MCF 10A (cell line): Measurements from ENCODE around the gene L2HGDH. TPM values are rescaled to one million over a fixed set of nuclear protein-coding genes. Genes with fewer than 3 reads are reported as not detected.

Experiments
- BruUV-seq: library from RNA; stranded (reverse); fragments of 400-500 nt; replicated peaks from 2 replicates; lab custom pipeline; 2021; lab: Mats Ljungman, UMichigan
- CTCF ChIA-PET: fragments of 300-600 bp; sonication (Branson Sonifier 250); formaldehyde crosslinking; extraction: SDS; loops from one replicate; lab custom pipeline; 2021; ENCODE audit warnings: antibody characterized with exemption, inconsistent platforms; lab: Yijun Ruan, JAX
- POLR2A ChIA-PET: fragments of 300-600, 350-650 bp; sonication (Branson Sonifier 250); formaldehyde crosslinking; extraction: SDS; loops from one replicate; lab custom pipeline; 2020; ENCODE audit warnings: antibody characterized with exemption, inconsistent platforms; lab: Yijun Ruan, JAX
- DNase-seq: peaks from one replicate; pipeline ENCODE4 v3.0.0-alpha.2; 2018; ENCODE audit not compliant: unreplicated experiment
- H3K27ac Mint-ChIP-seq: one replicate; pipeline ENCODE4 v1.8.0; 2022; ENCODE audit warnings: mild to moderate bottlenecking, low read depth, mixed read lengths; ENCODE audit not compliant: unreplicated experiment
- H3K27me3 Mint-ChIP-seq: one replicate; pipeline ENCODE4 v1.8.0; 2022; ENCODE audit warnings: mixed read lengths; ENCODE audit not compliant: insufficient read depth, unreplicated experiment
- H3K36me3 Mint-ChIP-seq: one replicate; pipeline ENCODE4 v1.8.0; 2022; ENCODE audit warnings: mild to moderate bottlenecking, moderate library complexity, mixed read lengths; ENCODE audit not compliant: insufficient read depth, unreplicated experiment
- H3K4me1 Mint-ChIP-seq: one replicate; pipeline ENCODE4 v1.8.0; 2022; ENCODE audit warnings: mixed read lengths; ENCODE audit not compliant: insufficient read depth, unreplicated experiment
- H3K4me3 Mint-ChIP-seq: one replicate; pipeline ENCODE4 v1.8.0; 2022; ENCODE audit warnings: mild to moderate bottlenecking, moderate library complexity, mixed read lengths; ENCODE audit not compliant: unreplicated experiment
- H3K9me3 Mint-ChIP-seq: one replicate; pipeline ENCODE4 v1.8.0; 2022; ENCODE audit warnings: mixed read lengths; ENCODE audit not compliant: unreplicated experiment
- intact Hi-C: fragments of 100-400 bp; cut with micrococcal nuclease; formaldehyde crosslinking; loops from 2 replicates; pipeline ENCODE4 v1.14.1; 2022
- total RNA-seq: library from RNA; stranded (reverse); gene quantifications from 2 replicates; pipeline ENCODE4 v1.2.3, GENCODE V29; 2022
- TF ChIP-seq, protein P1 (sequence below): fragments of 200-600 bp; IDR thresholded peaks from one replicate; pipeline ENCODE4 v1.8.0; 2022; ENCODE audit warnings: antibody characterized with exemption, mild to moderate bottlenecking; ENCODE audit not compliant: unreplicated experiment

The L2HGDH gene
- total RNA-seq, 1 experiment from 2014 or later, result 7.9 TPM

DNA sequence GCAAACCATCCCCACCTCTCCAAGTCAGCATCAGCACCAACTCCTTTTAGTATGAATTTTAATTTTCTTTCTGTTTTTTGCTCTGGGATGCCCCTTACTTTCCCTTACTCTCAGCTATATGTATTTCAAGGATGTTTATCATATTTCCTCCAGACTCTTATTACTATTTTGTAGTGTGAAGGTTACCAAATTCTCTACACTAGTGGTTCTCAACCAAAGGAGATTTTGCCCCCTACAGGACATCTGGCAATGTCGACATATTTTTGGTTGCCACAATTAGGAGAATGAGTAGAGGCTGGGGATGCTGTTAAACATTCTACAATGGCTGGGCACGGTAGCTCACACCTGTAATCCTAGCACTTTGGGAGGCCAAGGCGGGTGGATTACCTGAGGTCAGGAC is 51.5 kb downstream of the L2HGDH start:
- BruUV-seq, result no TSS peak
- peak; percentile 52 for DNase-seq
- Mint-ChIP-seq H3K9me3 (no peaks in the 10 kb centered on the region), H3K4me1 (no peaks in the 10 kb centered on the region), H3K27me3 (no peaks in the 10 kb centered on the region), H3K27ac (no peak overlapping the region), H3K36me3 (peaks cover 6% of the 10 kb centered on the region), H3K4me3 (no peak overlapping the region)
- ChIA-PET CTCF (interaction anchor here (0.6 to 2.1 kb wide), 10 partner anchors 10 to 1718 kb away, joined by 3 to 8 read pairs (median 4); partner anchors contain the start of gene NEMF), POLR2A (no interaction called here)
- TF ChIP-seq, protein P1, sequence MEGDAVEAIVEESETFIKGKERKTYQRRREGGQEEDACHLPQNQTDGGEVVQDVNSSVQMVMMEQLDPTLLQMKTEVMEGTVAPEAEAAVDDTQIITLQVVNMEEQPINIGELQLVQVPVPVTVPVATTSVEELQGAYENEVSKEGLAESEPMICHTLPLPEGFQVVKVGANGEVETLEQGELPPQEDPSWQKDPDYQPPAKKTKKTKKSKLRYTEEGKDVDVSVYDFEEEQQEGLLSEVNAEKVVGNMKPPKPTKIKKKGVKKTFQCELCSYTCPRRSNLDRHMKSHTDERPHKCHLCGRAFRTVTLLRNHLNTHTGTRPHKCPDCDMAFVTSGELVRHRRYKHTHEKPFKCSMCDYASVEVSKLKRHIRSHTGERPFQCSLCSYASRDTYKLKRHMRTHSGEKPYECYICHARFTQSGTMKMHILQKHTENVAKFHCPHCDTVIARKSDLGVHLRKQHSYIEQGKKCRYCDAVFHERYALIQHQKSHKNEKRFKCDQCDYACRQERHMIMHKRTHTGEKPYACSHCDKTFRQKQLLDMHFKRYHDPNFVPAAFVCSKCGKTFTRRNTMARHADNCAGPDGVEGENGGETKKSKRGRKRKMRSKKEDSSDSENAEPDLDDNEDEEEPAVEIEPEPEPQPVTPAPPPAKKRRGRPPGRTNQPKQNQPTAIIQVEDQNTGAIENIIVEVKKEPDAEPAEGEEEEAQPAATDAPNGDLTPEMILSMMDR, result peak; percentile 27
- intact Hi-C loops, result loop anchor here (2.0 kb wide), 1 partner anchor 144 kb away; the partner anchor contains the start of gene VCPKMT

DNA sequence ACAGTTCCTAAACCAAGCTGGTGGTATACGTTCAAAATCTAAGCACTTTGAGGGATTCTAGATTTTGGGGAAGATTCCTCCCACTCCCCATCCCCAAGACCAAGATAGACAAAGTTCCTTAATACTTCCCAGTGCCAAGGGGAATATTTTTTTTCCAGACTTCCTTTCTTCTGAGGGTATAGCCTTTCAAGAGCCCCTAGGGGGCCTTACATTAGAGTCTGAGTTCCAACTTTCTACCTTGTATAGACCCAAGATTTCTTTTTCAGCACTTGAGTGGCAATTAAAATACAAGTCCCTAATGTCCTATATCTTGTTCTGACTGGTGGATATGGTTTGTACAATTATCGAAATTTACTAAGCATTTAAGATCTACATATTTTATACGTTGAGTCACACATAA is 52.0 kb downstream of the L2HGDH start:
- H3K9me3 Mint-ChIP-seq, result no peaks in the 10 kb centered on the region
- TF ChIP-seq, protein P1, result no peak
- intact Hi-C loops, result loop anchor here (2.0 kb wide), 1 partner anchor 143 kb away; the partner anchor contains the start of gene VCPKMT
- no peaks in the 10 kb centered on the region for H3K4me1 Mint-ChIP-seq
- no TSS peak for BruUV-seq
- no peaks in the 10 kb centered on the region for H3K27me3 Mint-ChIP-seq
- H3K36me3 Mint-ChIP-seq, result peaks cover 6% of the 10 kb centered on the region
- H3K27ac Mint-ChIP-seq, result no peak overlapping the region
- DNase-seq, result no peak
- no peak overlapping the region for H3K4me3 Mint-ChIP-seq
- ChIA-PET CTCF (interaction anchor here (0.5 to 2.1 kb wide), 9 partner anchors 10 to 408 kb away, joined by 3 to 8 read pairs (median 3); partner anchors contain the start of gene NEMF), POLR2A (no interaction called here)

DNA sequence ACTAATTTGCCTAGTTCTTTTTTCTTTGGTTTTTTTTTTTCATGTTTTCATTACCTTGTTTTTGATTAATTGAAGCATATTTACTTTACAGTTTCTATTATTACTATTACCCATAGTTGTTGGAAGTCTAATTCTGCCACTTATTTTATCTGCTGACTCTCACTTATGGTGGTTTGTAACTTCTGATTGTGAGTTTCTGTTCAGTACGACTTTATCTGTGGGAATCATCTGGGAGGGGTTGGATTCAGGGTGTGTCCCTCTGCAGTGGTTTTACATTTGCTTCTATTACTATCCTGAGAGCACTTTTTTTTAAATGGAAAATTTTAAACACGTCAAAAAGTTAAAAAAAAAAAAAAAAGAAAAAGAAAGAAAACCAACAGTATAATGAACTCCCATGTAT is 54.3 kb downstream of the L2HGDH start:
- TF ChIP-seq, protein P1, result no peak
- no peaks in the 10 kb centered on the region for H3K4me1 Mint-ChIP-seq
- H3K36me3 Mint-ChIP-seq, result peaks cover 6% of the 10 kb centered on the region
- CTCF ChIA-PET, result interaction anchor here (0.6 kb wide), 1 partner anchor 46 kb away, joined by 3 read pairs; no protein-coding TSS in a partner anchor
- H3K4me3 Mint-ChIP-seq, result no peak overlapping the region
- H3K27ac Mint-ChIP-seq, result no peak overlapping the region
- no TSS peak for BruUV-seq
- H3K27me3 Mint-ChIP-seq, result no peaks in the 10 kb centered on the region
- DNase-seq, result no peak
- intact Hi-C loops, result no loop called here
- POLR2A ChIA-PET, result no interaction called here
- H3K9me3 Mint-ChIP-seq, result no peaks in the 10 kb centered on the region

- peaks cover 10% of the 10 kb centered on the region for H3K36me3 Mint-ChIP-seq
- ChIA-PET POLR2A (no interaction called here), CTCF (interaction anchor here (0.6 kb wide), 1 partner anchor 23 kb away, joined by 3 read pairs; no protein-coding TSS in a partner anchor)
- no peak overlapping the region for H3K4me3 Mint-ChIP-seq
- TF ChIP-seq, protein P1, result no peak
- no TSS peak for BruUV-seq
- H3K9me3 Mint-ChIP-seq, result no peaks in the 10 kb centered on the region
- no peak for DNase-seq
- H3K4me1 Mint-ChIP-seq, result no peaks in the 10 kb centered on the region
- intact Hi-C loops, result no loop called here
- no peak overlapping the region for H3K27ac Mint-ChIP-seq
- no peaks in the 10 kb centered on the region for H3K27me3 Mint-ChIP-seq
Observed at GRCh38 chr14:50254248-50254647, 57.8 kb downstream of the L2HGDH start.
